Transverse colon (tissue), 4 donors: Measurements from ENCODE around the gene NUP210. TPM values are rescaled to one million over a fixed set of nuclear protein-coding genes. Genes with fewer than 3 reads are reported as not detected.

Source experiments
- DNase-seq: peaks from one replicate; pipeline ENCODE4 v3.0.0-alpha.2; 2019
- H3K27ac ChIP-seq, 4 donors: fragments of 200-600 bp; sonication (generic); 2 replicates each; pipeline ENCODE4 v1.5.1; 2016 to 2018; ENCODE audit warnings: inconsistent platforms in 4 of 4
- H3K27me3 ChIP-seq: fragments of 200-600 bp; sonication (generic); 2 replicates; pipeline ENCODE4 v1.5.1; 2017; ENCODE audit warnings: inconsistent platforms
- H3K36me3 ChIP-seq, 4 donors: fragments of 200-600 bp; sonication (generic); 2 replicates each; pipeline ENCODE4 v1.5.1; 2017 to 2019; ENCODE audit warnings: inconsistent platforms in 4 of 4
- H3K4me1 ChIP-seq, 4 donors: fragments of 200-600 bp; sonication (generic); 2 replicates each; pipeline ENCODE4 v1.5.1; 2017 to 2020; ENCODE audit warnings: inconsistent platforms in 4 of 4
- H3K4me3 ChIP-seq, 4 donors: fragments of 200-600 bp; sonication (generic); 1 replicate in 1 of 4; 2 replicates in 3 of 4; pipeline versions ENCODE4 v1.5.1 to v1.6.1; 2017 to 2019; ENCODE audit warnings: inconsistent platforms in 4 of 4
- H3K9me3 ChIP-seq, 2 donors: fragments of 200-600 bp; sonication (generic); 2 replicates each; pipeline ENCODE4 v1.5.1; 2017 to 2019; ENCODE audit warnings: inconsistent platforms in 2 of 2
- EP300 ChIP-seq: sonication (generic); formaldehyde crosslinking; IDR thresholded peaks from one replicate; pipeline ENCODE4 v1.6.1; 2017; ENCODE audit warnings: antibody characterized with exemption, low read depth
- POLR2A ChIP-seq: fragments of 450-650 bp; IDR thresholded peaks from one replicate; pipeline ENCODE4 v1.6.1; 2016; ENCODE audit warnings: antibody characterized with exemption, mild to moderate bottlenecking, moderate library complexity
- POLR2AphosphoS5 ChIP-seq, 3 donors: sonication (generic); formaldehyde crosslinking; IDR thresholded peaks; one replicate each; pipeline ENCODE4 v1.6.1; 2016; ENCODE audit warnings: antibody characterized with exemption in 3 of 3
- WGBS, 2 donors: methylation state at CpG; one replicate each; pipeline ENCODE4 v1.1.5; 2018; ENCODE audit warnings: low coverage in 1 of 2; 5-methylcytosine and 5-hydroxymethylcytosine counted together
- in situ Hi-C, 4 donors: fragments of 200-750 bp; cut with MboI; loops; one replicate each; pipeline versions ENCODE4 v1.15.0 to v1.15.1; 2017; ENCODE audit warnings: low sequenced_read_pairs in 3 of 4, low pct_ligation_motif_present in 1 of 4, low pct_unique_long_range_greater_than_20kb in 1 of 4
- intact Hi-C: fragments of 100-400 bp; cut with DNase I; formaldehyde crosslinking; loops from one replicate; pipeline ENCODE4 v1.15.1; 2023; ENCODE audit warnings: low total_unique reads
- total RNA-seq, 4 donors: library from RNA; depleted of rRNA; stranded (reverse); fragments of >200 nt; gene quantifications; one replicate each; pipeline ENCODE4 v1.1.0, GENCODE V29; 2016
- TF ChIP-seq, protein P1 (sequence below), 5 experiments: fragments of 200-600 bp in 3 of 5; fragments of 450-650 bp in 2 of 5; sonication (generic) in 3 of 5; IDR thresholded peaks; 1 replicate in 2 of 5; 2 replicates in 3 of 5; pipeline ENCODE4 v1.5.1; 2016 to 2017; ENCODE audit warnings: antibody characterized with exemption in 5 of 5, inconsistent platforms in 3 of 5, mild to moderate bottlenecking in 2 of 5, moderate library complexity in 1 of 5

Gene NUP210
- total RNA-seq, 4 donors from 2014 or later: 6.0 to 202 (median 14.6) TPM

DNA sequence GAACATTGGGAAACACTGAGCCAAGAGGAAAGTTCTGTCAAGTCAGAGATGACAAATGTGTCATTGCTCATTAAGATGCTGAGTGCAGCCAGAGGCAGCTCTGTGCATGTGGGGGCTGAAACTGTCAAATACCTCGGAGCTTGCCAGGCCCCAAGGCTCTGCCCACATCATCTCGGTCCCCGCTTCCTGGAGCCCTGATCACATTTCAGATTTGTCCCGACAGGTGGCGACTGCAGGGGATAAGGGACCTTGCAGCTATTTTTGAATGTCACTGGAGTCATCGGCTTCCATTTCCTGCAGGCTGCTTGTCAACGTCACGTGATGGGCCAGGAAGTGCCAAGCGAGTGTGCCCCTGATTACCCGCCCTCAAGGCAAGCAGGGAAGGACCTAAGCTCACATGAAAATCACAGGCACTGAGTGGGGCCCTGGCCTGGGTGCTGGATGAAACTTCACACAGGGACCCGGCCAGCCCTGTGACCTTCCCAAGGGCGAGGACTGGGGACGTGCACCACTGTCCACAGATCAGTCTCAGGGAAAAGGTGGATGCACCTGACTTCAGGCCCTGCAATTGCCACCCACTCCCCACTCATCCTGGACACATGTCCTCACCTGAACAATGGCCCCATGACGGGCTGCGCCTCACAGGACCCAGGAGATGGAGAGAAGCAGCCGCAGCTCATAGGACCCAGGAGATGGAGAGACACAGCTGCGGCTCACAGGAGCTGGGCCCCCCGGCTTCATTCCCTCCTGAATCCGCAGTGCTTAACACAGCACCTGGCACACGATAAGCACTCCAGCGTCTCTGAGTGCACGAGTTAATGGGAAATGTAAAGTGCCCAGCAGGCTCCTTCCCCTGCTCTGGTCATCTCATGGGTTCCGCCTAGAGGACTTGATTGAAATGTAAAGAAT is 73.4 kb downstream of the NUP210 start:
- Histone ChIP-seq H3K4me1 (peaks cover 0 to 5% (median 0%) of the 10 kb centered on the region in 4 donors), H3K27me3 (no peaks in the 10 kb centered on the region), H3K36me3 (no peaks in the 10 kb centered on the region), H3K4me3 (no peak overlapping the region), H3K9me3 (no peaks in the 10 kb centered on the region), H3K27ac (no peak overlapping the region)
- TF ChIP-seq, protein P1, sequence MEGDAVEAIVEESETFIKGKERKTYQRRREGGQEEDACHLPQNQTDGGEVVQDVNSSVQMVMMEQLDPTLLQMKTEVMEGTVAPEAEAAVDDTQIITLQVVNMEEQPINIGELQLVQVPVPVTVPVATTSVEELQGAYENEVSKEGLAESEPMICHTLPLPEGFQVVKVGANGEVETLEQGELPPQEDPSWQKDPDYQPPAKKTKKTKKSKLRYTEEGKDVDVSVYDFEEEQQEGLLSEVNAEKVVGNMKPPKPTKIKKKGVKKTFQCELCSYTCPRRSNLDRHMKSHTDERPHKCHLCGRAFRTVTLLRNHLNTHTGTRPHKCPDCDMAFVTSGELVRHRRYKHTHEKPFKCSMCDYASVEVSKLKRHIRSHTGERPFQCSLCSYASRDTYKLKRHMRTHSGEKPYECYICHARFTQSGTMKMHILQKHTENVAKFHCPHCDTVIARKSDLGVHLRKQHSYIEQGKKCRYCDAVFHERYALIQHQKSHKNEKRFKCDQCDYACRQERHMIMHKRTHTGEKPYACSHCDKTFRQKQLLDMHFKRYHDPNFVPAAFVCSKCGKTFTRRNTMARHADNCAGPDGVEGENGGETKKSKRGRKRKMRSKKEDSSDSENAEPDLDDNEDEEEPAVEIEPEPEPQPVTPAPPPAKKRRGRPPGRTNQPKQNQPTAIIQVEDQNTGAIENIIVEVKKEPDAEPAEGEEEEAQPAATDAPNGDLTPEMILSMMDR (IDR thresholded peaks at IDR 0.05): no peak
- TF ChIP-seq POLR2A: no peak
- TF ChIP-seq EP300: no peak
- no peak for TF ChIP-seq POLR2AphosphoS5 (IDR thresholded peaks at IDR 0.05)
- WGBS, 2 donors: 80 to 92% methylated on average over 1 to 23 of the region's 23 CpGs
- in situ Hi-C loops: no loop called here
- intact Hi-C loops: no loop called here
- peak; percentile 17 for DNase-seq

DNA sequence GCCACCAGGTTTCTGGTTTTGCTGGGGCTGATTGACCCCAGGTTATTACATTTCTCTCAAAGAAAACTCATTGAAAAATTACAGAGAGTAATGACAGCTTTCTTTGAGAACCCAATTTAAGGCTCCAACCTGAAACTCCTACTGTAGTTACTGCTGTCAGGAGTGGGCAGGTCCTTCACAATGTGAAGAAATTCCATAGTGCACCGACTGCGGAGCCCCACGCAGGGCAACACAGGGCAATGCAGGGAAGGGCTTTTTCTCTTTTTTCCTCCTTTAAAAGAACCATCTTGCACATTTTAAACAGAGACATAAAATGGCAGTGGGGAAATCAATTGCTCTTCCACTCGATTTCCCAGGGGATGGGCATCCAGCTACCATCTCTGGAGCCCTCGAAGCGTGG is 74.3 kb downstream of the NUP210 start:
- Histone ChIP-seq H3K36me3 (no peaks in the 10 kb centered on the region), H3K27me3 (no peaks in the 10 kb centered on the region), H3K4me3 (no peak overlapping the region), H3K4me1 (peaks cover 0 to 5% (median 0%) of the 10 kb centered on the region in 4 donors), H3K27ac (no peak overlapping the region), H3K9me3 (no peaks in the 10 kb centered on the region)
- intact Hi-C loops: no loop called here
- WGBS, 2 donors: 90 to 91% methylated on average over 4 to 6 of the region's 6 CpGs
- TF ChIP-seq POLR2A (no peak), POLR2AphosphoS5 (IDR thresholded peaks at IDR 0.05) (no peak), EP300 (no peak)
- TF ChIP-seq, protein P1 (IDR thresholded peaks at IDR 0.05): no peak
- in situ Hi-C loops: no loop called here
- DNase-seq: no peak

GRCh38 chr3:13345284-13345683 is 74.8 kb downstream of the NUP210 start:
- no peaks in the 10 kb centered on the region for H3K36me3 ChIP-seq
- no peak for TF ChIP-seq EP300
- TF ChIP-seq POLR2A: no peak
- no peak for TF ChIP-seq POLR2AphosphoS5 (IDR thresholded peaks at IDR 0.05)
- TF ChIP-seq, protein P1 (IDR thresholded peaks at IDR 0.05): no peak
- no peaks in the 10 kb centered on the region for H3K9me3 ChIP-seq
- no peak for DNase-seq
- H3K27ac ChIP-seq: no peak overlapping the region
- in situ Hi-C loops: no loop called here
- intact Hi-C loops: no loop called here
- no peaks in the 10 kb centered on the region for H3K27me3 ChIP-seq
- peaks cover 0 to 5% (median 0%) of the 10 kb centered on the region in 4 donors for H3K4me1 ChIP-seq
- H3K4me3 ChIP-seq: no peak overlapping the region
- 92% methylated on average over 8 of the region's 8 CpGs; no CpG with 5 or more reads in 1 of the 2 donors for WGBS, 2 donors

GRCh38 chr3:13344663-13345062 is 75.5 kb downstream of the NUP210 start:
- Histone ChIP-seq H3K4me1 (peaks cover 0 to 5% (median 0%) of the 10 kb centered on the region in 4 donors), H3K27ac (no peak overlapping the region), H3K36me3 (no peaks in the 10 kb centered on the region), H3K27me3 (no peaks in the 10 kb centered on the region), H3K4me3 (no peak overlapping the region), H3K9me3 (no peaks in the 10 kb centered on the region)
- DNase-seq: no peak
- intact Hi-C loops (no loop called here), in situ Hi-C loops (no loop called here)
- 95% methylated on average over 9 of the region's 9 CpGs; no CpG with 5 or more reads in 1 of the 2 donors for WGBS, 2 donors
- no peak for TF ChIP-seq EP300
- no peak for TF ChIP-seq POLR2AphosphoS5 (IDR thresholded peaks at IDR 0.05)
- TF ChIP-seq, protein P1 (IDR thresholded peaks at IDR 0.05): no peak
